ENCODE results near the gene SLC14A1. TPM values are rescaled to one million over a fixed set of nuclear protein-coding genes. Genes with fewer than 3 reads are reported as not detected.

Gene SLC14A1
- total and polyA plus RNA-seq, 2 of the 8 experiments (the other 6 are each of a cell fraction or from before 2014, with no cell fraction given), result 0.18 TPM; not detected in 1

DNA sequence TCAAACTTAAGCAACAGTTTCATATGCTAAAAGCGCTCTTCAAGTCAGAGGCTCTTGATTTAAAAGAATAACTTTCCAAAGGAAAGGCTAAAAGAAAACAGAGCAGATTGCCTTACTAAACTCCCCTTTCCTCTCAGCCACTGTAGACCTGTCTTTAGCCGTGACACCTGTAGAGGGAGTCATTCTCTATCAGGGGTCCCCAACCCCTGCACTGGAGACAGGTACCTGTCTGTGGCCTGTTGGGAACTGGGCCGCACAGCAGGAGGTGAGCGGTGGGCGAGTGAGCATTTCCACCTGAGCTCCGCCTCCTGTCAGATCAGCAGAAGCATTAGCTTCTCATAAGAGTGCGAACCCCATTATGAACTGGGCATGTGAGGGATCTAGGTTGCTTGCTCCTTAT lies 9.6 kb downstream of the SLC14A1 start:
- H2BK12ac ChIP-seq (ENCODE audit: low read depth, low read length), result no peak overlapping the region
- H3K4me2 ChIP-seq (ENCODE audit: insufficient read depth in 1 of 2, low read depth in 2 of 2, low read length in 2 of 2), result no peak overlapping the region
- no peaks in the 10 kb centered on the region; a peak in 1 of 8 replicates for H3K36me3 ChIP-seq (ENCODE audit: control insufficient read depth in 2 of 4, insufficient read depth in 4 of 4, low read length in 3 of 4)
- H3K14ac ChIP-seq (ENCODE audit: insufficient read length), result no peak overlapping the region
- H3K9ac ChIP-seq (replicated peaks in 1 of 4; ENCODE audit: extremely low read depth in 1 of 4, low read depth in 3 of 4, low read length in 3 of 4), result no peak overlapping the region
- ChIA-PET POLR2A (ENCODE audit: partially characterized antibody) (no interaction called here), CTCF (ENCODE audit: partially characterized antibody) (interaction anchor here (0.6 to 15.7 kb wide), 14 partner anchors 12 to 120 kb away, joined by 3 to 143 read pairs (median 4); partner anchors contain the start of gene SLC14A1)
- H3K9me3 ChIP-seq (ENCODE audit: insufficient read depth in 2 of 2, low read depth in 1 of 2, low read length in 1 of 2), result no peaks in the 10 kb centered on the region
- no peak overlapping the region for H3K56ac ChIP-seq (replicated peaks; ENCODE audit: insufficient read length, low read depth, low read length)
- H3K18ac ChIP-seq (ENCODE audit: extremely low read depth, low read length), result no peak overlapping the region
- no peak overlapping the region for H2BK15ac ChIP-seq (ENCODE audit: low read length)
- WGBS, 2 experiments (ENCODE audit: extremely low coverage in 1 of 2, insufficient coverage in 1 of 2, insufficient read length in 1 of 2, insufficient replicate concordance in 2 of 2, low coverage in 1 of 2, low lambda C conversion rate in 2 of 2, missing lambda C conversion rate in 1 of 2), result 78% methylated on average over 7 of the region's 7 CpGs; no CpG with 5 or more reads in 1 of the 2 experiments
- H3K4ac ChIP-seq (replicated peaks; ENCODE audit: insufficient read length, low read depth, low read length), result no peak overlapping the region
- no peak overlapping the region for H2BK5ac ChIP-seq (ENCODE audit: low read depth, low read length)
- FAIRE-seq (peak; percentile 50), DNase-seq (ENCODE audit: low read depth in 1 of 2, low spot score in 2 of 2) (peak; percentile 19 to 67)
- H3K79me2 ChIP-seq (ENCODE audit: control insufficient read depth in 1 of 2, insufficient read depth in 2 of 2, low read length in 2 of 2), result no peaks in the 10 kb centered on the region
- H3K23me2 ChIP-seq (ENCODE audit: low read depth, low read length), result no peaks in the 10 kb centered on the region
- H3K27me3 ChIP-seq (replicated peaks in 1 of 4; ENCODE audit: control insufficient read depth in 3 of 4, extremely low read depth in 1 of 4, insufficient read depth in 3 of 4, low read length in 3 of 4), result no peaks in the 10 kb centered on the region
- no peaks in the 10 kb centered on the region for H3K4me1 ChIP-seq (replicated peaks in 1 of 4; ENCODE audit: control insufficient read depth in 3 of 4, insufficient read depth in 4 of 4, low read length in 3 of 4)
- H2AFZ ChIP-seq (ENCODE audit: low read length), result no peak overlapping the region
- no peaks in the 10 kb centered on the region; the same call in 1 of the 2 replicates for H3K79me1 ChIP-seq (ENCODE audit: low read depth, low read length)
- no peak overlapping the region for H3K4me3 ChIP-seq (ENCODE audit: extremely low read depth in 1 of 4, insufficient read depth in 2 of 4, low read depth in 3 of 4, low read length in 4 of 4)
- H4K5ac ChIP-seq (ENCODE audit: insufficient read length, low read depth, low read length), result no peak overlapping the region
- no peak overlapping the region for H3K23ac ChIP-seq (ENCODE audit: insufficient read length)
- H4K20me1 ChIP-seq (replicated peaks in 1 of 2; ENCODE audit: control insufficient read depth in 1 of 2, insufficient read depth in 2 of 2, low read length in 2 of 2), result no peaks in the 10 kb centered on the region
- H2AK5ac ChIP-seq (ENCODE audit: low read depth, low read length), result no peak overlapping the region
- no peak overlapping the region for H4K8ac ChIP-seq (ENCODE audit: extremely low read depth, insufficient read depth, low read length)
- H2BK120ac ChIP-seq (replicated peaks; ENCODE audit: low read depth, low read length), result no peak overlapping the region
- no peak overlapping the region for H3K27ac ChIP-seq (ENCODE audit: low read depth, low read length)
- no peak overlapping the region for H2BK20ac ChIP-seq (ENCODE audit: low read length)
- H4K91ac ChIP-seq (replicated peaks; ENCODE audit: insufficient read length, low read length), result no peak overlapping the region
- peak; percentile 73 to 79 for TF ChIP-seq RAD21 (IDR thresholded peaks at IDR 0.05 in 1 of 2, conservative IDR thresholded peaks at IDR 0.05 in 1 of 2; ENCODE audit: low read depth in 2 of 2, low read length in 2 of 2)
- TF ChIP-seq, protein P1, sequence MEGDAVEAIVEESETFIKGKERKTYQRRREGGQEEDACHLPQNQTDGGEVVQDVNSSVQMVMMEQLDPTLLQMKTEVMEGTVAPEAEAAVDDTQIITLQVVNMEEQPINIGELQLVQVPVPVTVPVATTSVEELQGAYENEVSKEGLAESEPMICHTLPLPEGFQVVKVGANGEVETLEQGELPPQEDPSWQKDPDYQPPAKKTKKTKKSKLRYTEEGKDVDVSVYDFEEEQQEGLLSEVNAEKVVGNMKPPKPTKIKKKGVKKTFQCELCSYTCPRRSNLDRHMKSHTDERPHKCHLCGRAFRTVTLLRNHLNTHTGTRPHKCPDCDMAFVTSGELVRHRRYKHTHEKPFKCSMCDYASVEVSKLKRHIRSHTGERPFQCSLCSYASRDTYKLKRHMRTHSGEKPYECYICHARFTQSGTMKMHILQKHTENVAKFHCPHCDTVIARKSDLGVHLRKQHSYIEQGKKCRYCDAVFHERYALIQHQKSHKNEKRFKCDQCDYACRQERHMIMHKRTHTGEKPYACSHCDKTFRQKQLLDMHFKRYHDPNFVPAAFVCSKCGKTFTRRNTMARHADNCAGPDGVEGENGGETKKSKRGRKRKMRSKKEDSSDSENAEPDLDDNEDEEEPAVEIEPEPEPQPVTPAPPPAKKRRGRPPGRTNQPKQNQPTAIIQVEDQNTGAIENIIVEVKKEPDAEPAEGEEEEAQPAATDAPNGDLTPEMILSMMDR (IDR thresholded peaks at IDR 0.05; ENCODE audit: control extremely low read depth in 1 of 3, insufficient read depth in 1 of 3, low read depth in 1 of 3, low read length in 3 of 3), result peak; percentile 46 to 79 (median 65)
